Measurements from ENCODE around the gene ZFPL1.
A peak's percentile ranks its signal among the peaks of the same experiment; 100 is the strongest.

ZFPL1 gene

GRCh38 chr11:65064847-65065240, 19.2 kb upstream of the ZFPL1 start:
- H3K9ac ChIP-seq (ENCODE audit: low read length), result no peak overlapping the region
- H3K4me1 ChIP-seq (ENCODE audit: control insufficient read depth, low read depth, low read length), result peaks cover 16% of the 10 kb centered on the region
- H3K27me3 ChIP-seq (ENCODE audit: control insufficient read depth, insufficient read depth, low read length), result no peaks in the 10 kb centered on the region
- H3K9me3 ChIP-seq (ENCODE audit: control insufficient read depth, low read depth, low read length), result no peaks in the 10 kb centered on the region
- no peaks in the 10 kb centered on the region for H3K36me3 ChIP-seq (ENCODE audit: control insufficient read depth, low read depth, low read length)
- H3K27ac ChIP-seq (ENCODE audit: low read length), result no peak overlapping the region
- H3K4me3 ChIP-seq (ENCODE audit: low read length), result no peak overlapping the region

- Histone ChIP-seq H3K9me3 (ENCODE audit: control insufficient read depth, low read depth, low read length) (no peaks in the 10 kb centered on the region), H3K9ac (ENCODE audit: low read length) (no peak overlapping the region), H3K4me1 (ENCODE audit: control insufficient read depth, low read depth, low read length) (peaks cover 16% of the 10 kb centered on the region), H3K27me3 (ENCODE audit: control insufficient read depth, insufficient read depth, low read length) (no peaks in the 10 kb centered on the region), H3K4me3 (ENCODE audit: low read length) (peak overlapping the region; percentile 24), H3K27ac (ENCODE audit: low read length) (no peak overlapping the region), H3K36me3 (ENCODE audit: control insufficient read depth, low read depth, low read length) (no peaks in the 10 kb centered on the region)
Measured at GRCh38 chr11:65065851-65066250, 18.2 kb upstream of the ZFPL1 start.

GRCh38 chr11:65066315-65066714, 17.7 kb upstream of the ZFPL1 start:
- H3K4me1 ChIP-seq (ENCODE audit: control insufficient read depth, low read depth, low read length), result peaks cover 16% of the 10 kb centered on the region
- peak overlapping the region; percentile 8 for H3K9ac ChIP-seq (ENCODE audit: low read length)
- H3K27ac ChIP-seq (ENCODE audit: low read length), result no peak overlapping the region

GRCh38 chr11:65066805-65067291, 17.2 kb upstream of the ZFPL1 start:
- H3K36me3 ChIP-seq (ENCODE audit: control insufficient read depth, low read depth, low read length), result no peaks in the 10 kb centered on the region
- peak overlapping the region; percentile 8 for H3K9ac ChIP-seq (ENCODE audit: low read length)
- peak overlapping the region; percentile 24 for H3K4me3 ChIP-seq (ENCODE audit: low read length)
- no peak overlapping the region for H3K27ac ChIP-seq (ENCODE audit: low read length)
- peaks cover 16% of the 10 kb centered on the region for H3K4me1 ChIP-seq (ENCODE audit: control insufficient read depth, low read depth, low read length)
- no peaks in the 10 kb centered on the region for H3K27me3 ChIP-seq (ENCODE audit: control insufficient read depth, insufficient read depth, low read length)
- no peaks in the 10 kb centered on the region for H3K9me3 ChIP-seq (ENCODE audit: control insufficient read depth, low read depth, low read length)

More at GRCh38 chr11:65066315-65066714, 17.7 kb upstream of the ZFPL1 start:
- H3K4me3 ChIP-seq (ENCODE audit: low read length), result peak overlapping the region; percentile 24
- no peaks in the 10 kb centered on the region for H3K27me3 ChIP-seq (ENCODE audit: control insufficient read depth, insufficient read depth, low read length)
- H3K9me3 ChIP-seq (ENCODE audit: control insufficient read depth, low read depth, low read length), result no peaks in the 10 kb centered on the region
- no peaks in the 10 kb centered on the region for H3K36me3 ChIP-seq (ENCODE audit: control insufficient read depth, low read depth, low read length)

GRCh38 chr11:65067446-65067845, 16.6 kb upstream of the ZFPL1 start:
- Histone ChIP-seq H3K4me1 (ENCODE audit: control insufficient read depth, low read depth, low read length) (peaks cover 16% of the 10 kb centered on the region), H3K36me3 (ENCODE audit: control insufficient read depth, low read depth, low read length) (no peaks in the 10 kb centered on the region), H3K4me3 (ENCODE audit: low read length) (no peak overlapping the region), H3K9me3 (ENCODE audit: control insufficient read depth, low read depth, low read length) (no peaks in the 10 kb centered on the region), H3K27me3 (ENCODE audit: control insufficient read depth, insufficient read depth, low read length) (no peaks in the 10 kb centered on the region), H3K27ac (ENCODE audit: low read length) (no peak overlapping the region), H3K9ac (ENCODE audit: low read length) (peak overlapping the region; percentile 5)

GRCh38 chr11:65069217-65069616, 14.8 kb upstream of the ZFPL1 start:
- Histone ChIP-seq H3K9me3 (ENCODE audit: control insufficient read depth, low read depth, low read length) (no peaks in the 10 kb centered on the region), H3K27ac (ENCODE audit: low read length) (no peak overlapping the region), H3K36me3 (ENCODE audit: control insufficient read depth, low read depth, low read length) (no peaks in the 10 kb centered on the region), H3K27me3 (ENCODE audit: control insufficient read depth, insufficient read depth, low read length) (no peaks in the 10 kb centered on the region), H3K4me3 (ENCODE audit: low read length) (no peak overlapping the region), H3K9ac (ENCODE audit: low read length) (no peak overlapping the region), H3K4me1 (ENCODE audit: control insufficient read depth, low read depth, low read length) (peaks cover 16% of the 10 kb centered on the region)

GRCh38 chr11:65071907-65072630, 12.0 kb upstream of the ZFPL1 start:
- Histone ChIP-seq H3K4me1 (ENCODE audit: control insufficient read depth, low read depth, low read length) (peaks cover 5% of the 10 kb centered on the region), H3K27ac (ENCODE audit: low read length) (no peak overlapping the region), H3K27me3 (ENCODE audit: control insufficient read depth, insufficient read depth, low read length) (no peaks in the 10 kb centered on the region), H3K36me3 (ENCODE audit: control insufficient read depth, low read depth, low read length) (peaks cover 8% of the 10 kb centered on the region), H3K9me3 (ENCODE audit: control insufficient read depth, low read depth, low read length) (no peaks in the 10 kb centered on the region), H3K9ac (ENCODE audit: low read length) (no peak overlapping the region), H3K4me3 (ENCODE audit: low read length) (no peak overlapping the region)

- H3K9ac ChIP-seq (ENCODE audit: low read length), result no peak overlapping the region
- H3K27me3 ChIP-seq (ENCODE audit: control insufficient read depth, insufficient read depth, low read length), result no peaks in the 10 kb centered on the region
- peaks cover 13% of the 10 kb centered on the region for H3K36me3 ChIP-seq (ENCODE audit: control insufficient read depth, low read depth, low read length)
- H3K4me1 ChIP-seq (ENCODE audit: control insufficient read depth, low read depth, low read length), result no peaks in the 10 kb centered on the region
- no peaks in the 10 kb centered on the region for H3K9me3 ChIP-seq (ENCODE audit: control insufficient read depth, low read depth, low read length)
- no peak overlapping the region for H3K4me3 ChIP-seq (ENCODE audit: low read length)
- no peak overlapping the region for H3K27ac ChIP-seq (ENCODE audit: low read length)
Measured at GRCh38 chr11:65072631-65072966, 11.4 kb upstream of the ZFPL1 start.

- Histone ChIP-seq H3K27me3 (ENCODE audit: control insufficient read depth, insufficient read depth, low read length) (no peaks in the 10 kb centered on the region), H3K27ac (ENCODE audit: low read length) (no peak overlapping the region), H3K36me3 (ENCODE audit: control insufficient read depth, low read depth, low read length) (peaks cover 47% of the 10 kb centered on the region), H3K9me3 (ENCODE audit: control insufficient read depth, low read depth, low read length) (no peaks in the 10 kb centered on the region), H3K4me3 (ENCODE audit: low read length) (no peak overlapping the region), H3K4me1 (ENCODE audit: control insufficient read depth, low read depth, low read length) (no peaks in the 10 kb centered on the region), H3K9ac (ENCODE audit: low read length) (no peak overlapping the region)
Measured at GRCh38 chr11:65077451-65077850, 6.6 kb upstream of the ZFPL1 start.

- Histone ChIP-seq H3K36me3 (ENCODE audit: control insufficient read depth, low read depth, low read length) (peaks cover 47% of the 10 kb centered on the region), H3K4me3 (ENCODE audit: low read length) (no peak overlapping the region), H3K9ac (ENCODE audit: low read length) (no peak overlapping the region), H3K9me3 (ENCODE audit: control insufficient read depth, low read depth, low read length) (no peaks in the 10 kb centered on the region), H3K27me3 (ENCODE audit: control insufficient read depth, insufficient read depth, low read length) (no peaks in the 10 kb centered on the region), H3K27ac (ENCODE audit: low read length) (no peak overlapping the region), H3K4me1 (ENCODE audit: control insufficient read depth, low read depth, low read length) (peaks cover 5% of the 10 kb centered on the region)
Measured at GRCh38 chr11:65078151-65078550, 5.9 kb upstream of the ZFPL1 start.

- Histone ChIP-seq H3K36me3 (ENCODE audit: control insufficient read depth, low read depth, low read length) (peaks cover 47% of the 10 kb centered on the region), H3K27ac (ENCODE audit: low read length) (no peak overlapping the region), H3K9ac (ENCODE audit: low read length) (no peak overlapping the region), H3K27me3 (ENCODE audit: control insufficient read depth, insufficient read depth, low read length) (no peaks in the 10 kb centered on the region), H3K4me1 (ENCODE audit: control insufficient read depth, low read depth, low read length) (peaks cover 5% of the 10 kb centered on the region), H3K4me3 (ENCODE audit: low read length) (no peak overlapping the region), H3K9me3 (ENCODE audit: control insufficient read depth, low read depth, low read length) (no peaks in the 10 kb centered on the region)
Measured at GRCh38 chr11:65078786-65079342, 5.2 kb upstream of the ZFPL1 start.
